ENCODE measurements around the gene GPRC5D.

DNA sequence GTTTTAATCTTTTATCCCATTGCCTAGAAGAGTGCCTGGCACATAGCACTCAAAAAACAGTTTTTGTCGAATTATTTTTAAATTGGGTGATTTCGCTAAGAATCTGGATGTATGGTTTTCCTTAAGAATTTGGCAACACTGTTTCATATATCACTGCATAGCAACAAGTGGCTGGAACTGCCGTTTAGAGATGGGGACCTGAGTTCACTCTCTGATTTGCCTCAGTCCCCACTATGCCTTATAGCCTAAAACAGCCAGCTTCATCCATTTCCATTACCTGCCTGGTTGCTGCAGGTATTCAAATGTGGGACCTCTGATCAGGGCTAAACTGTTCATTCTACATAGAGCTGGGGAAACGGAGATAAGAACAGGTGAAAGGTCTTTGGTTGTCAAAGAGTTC lies 46.3 kb upstream of the GPRC5D start:
- TF ChIP-seq, protein P1, sequence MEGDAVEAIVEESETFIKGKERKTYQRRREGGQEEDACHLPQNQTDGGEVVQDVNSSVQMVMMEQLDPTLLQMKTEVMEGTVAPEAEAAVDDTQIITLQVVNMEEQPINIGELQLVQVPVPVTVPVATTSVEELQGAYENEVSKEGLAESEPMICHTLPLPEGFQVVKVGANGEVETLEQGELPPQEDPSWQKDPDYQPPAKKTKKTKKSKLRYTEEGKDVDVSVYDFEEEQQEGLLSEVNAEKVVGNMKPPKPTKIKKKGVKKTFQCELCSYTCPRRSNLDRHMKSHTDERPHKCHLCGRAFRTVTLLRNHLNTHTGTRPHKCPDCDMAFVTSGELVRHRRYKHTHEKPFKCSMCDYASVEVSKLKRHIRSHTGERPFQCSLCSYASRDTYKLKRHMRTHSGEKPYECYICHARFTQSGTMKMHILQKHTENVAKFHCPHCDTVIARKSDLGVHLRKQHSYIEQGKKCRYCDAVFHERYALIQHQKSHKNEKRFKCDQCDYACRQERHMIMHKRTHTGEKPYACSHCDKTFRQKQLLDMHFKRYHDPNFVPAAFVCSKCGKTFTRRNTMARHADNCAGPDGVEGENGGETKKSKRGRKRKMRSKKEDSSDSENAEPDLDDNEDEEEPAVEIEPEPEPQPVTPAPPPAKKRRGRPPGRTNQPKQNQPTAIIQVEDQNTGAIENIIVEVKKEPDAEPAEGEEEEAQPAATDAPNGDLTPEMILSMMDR (IDR thresholded peaks at IDR 0.05) = no peak
- TF ChIP-seq POLR2A (IDR thresholded peaks at IDR 0.05) = no peak
